AG09309 (cell line): ENCODE data around the gene HBM.

ENCODE experiments used
- DNase-seq: peaks from one replicate; pipeline ENCODE4 v3.0.0-alpha.2; 2010; ENCODE audit warnings: low read depth
- H3K4me3 ChIP-seq: 2 replicates; pipeline ENCODE4 v1.5.1; 2011; ENCODE audit warnings: mild to moderate bottlenecking, low read depth, low read length, moderate library complexity; ENCODE audit not compliant: control insufficient read depth
- CTCF ChIP-seq: IDR thresholded peaks from 2 replicates; pipeline ENCODE4 v1.5.1; 2011; ENCODE audit warnings: mild to moderate bottlenecking, low read depth, low read length, inconsistent platforms; ENCODE audit not compliant: insufficient read depth, control insufficient read depth; ENCODE audit errors: missing control alignments

Gene HBM

GRCh38 chr16:133716-134115 is 32.1 kb upstream of the HBM start:
- no peak overlapping the region for H3K4me3 ChIP-seq
- no peak for DNase-seq
- no peak for TF ChIP-seq CTCF

- TF ChIP-seq CTCF = no peak
These were observed 27.7 kb upstream of the HBM start for GRCh38 chr16:138049-138417.

GRCh38 chr16:140175-140857 is 25.5 kb upstream of the HBM start:
- TF ChIP-seq CTCF = no peak
- no peak overlapping the region for H3K4me3 ChIP-seq
- no peak for DNase-seq

More at GRCh38 chr16:138049-138417, 27.7 kb upstream of the HBM start:
- DNase-seq = no peak
- peak overlapping the region; percentile 74 for H3K4me3 ChIP-seq

- TF ChIP-seq CTCF = no peak
- DNase-seq = no peak
- no peak overlapping the region for H3K4me3 ChIP-seq
These were observed 23.3 kb upstream of the HBM start for GRCh38 chr16:142405-142967.

GRCh38 chr16:143047-143446 is 22.7 kb upstream of the HBM start:
- H3K4me3 ChIP-seq = no peak overlapping the region
- no peak for TF ChIP-seq CTCF
- DNase-seq = no peak

- no peak for DNase-seq
- H3K4me3 ChIP-seq = no peak overlapping the region
- no peak for TF ChIP-seq CTCF
These were observed 22.3 kb upstream of the HBM start for GRCh38 chr16:143456-143855.
